HTR-8/SVneo (cell line): Measurements from ENCODE around the gene CANT1.
A peak's percentile ranks its signal among the peaks of the same experiment; 100 is the strongest.

Experiments
- DNase-seq: peaks from one replicate; pipeline ENCODE4 v3.0.0; 2011; ENCODE audit warnings: low spot score, mixed read lengths; ENCODE audit not compliant: insufficient read length
- FAIRE-seq: peaks from 2 replicates; lab custom pipeline; 2011; peaks lifted over from hg19 to GRCh38; lab: Jason Lieb, UNC

CANT1 gene

DNA sequence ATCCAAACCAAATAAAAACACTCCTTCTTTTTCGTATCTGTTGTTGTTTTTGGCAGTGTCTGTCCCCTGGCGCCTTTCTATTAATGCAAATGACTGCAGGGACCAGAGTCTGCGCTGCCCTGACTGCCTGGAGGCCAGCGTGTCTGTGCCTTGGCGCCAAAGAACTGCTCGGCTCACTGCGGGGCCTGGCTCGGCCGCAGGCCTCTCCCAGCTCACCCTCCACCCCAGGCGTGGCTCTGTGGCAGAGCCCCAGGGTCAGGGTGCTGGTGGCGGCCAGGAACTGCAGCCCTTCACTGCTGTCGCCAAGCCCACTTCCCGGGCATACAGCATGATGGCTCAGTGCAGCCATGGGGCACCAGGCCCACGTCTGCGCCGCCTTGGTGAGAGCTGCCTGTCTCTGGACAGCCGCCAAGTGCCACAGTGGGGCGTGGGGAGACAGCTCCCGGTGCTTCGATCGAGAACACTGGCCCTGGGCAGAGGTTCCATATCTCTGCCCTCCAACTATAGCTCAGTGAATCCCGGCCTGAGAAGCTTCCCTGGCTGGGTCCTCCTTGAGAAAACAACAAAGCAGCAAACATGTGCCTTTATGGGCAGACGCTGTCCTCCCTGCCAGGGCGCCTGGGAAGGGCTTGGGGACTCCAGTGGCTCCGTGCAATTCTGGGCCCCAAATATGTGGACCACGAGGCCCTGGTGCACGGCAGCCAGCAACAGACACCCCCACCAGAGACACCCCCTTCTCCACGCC is 11.1 kb downstream of the CANT1 start:
- no peak for DNase-seq
- FAIRE-seq, result no peak

DNA sequence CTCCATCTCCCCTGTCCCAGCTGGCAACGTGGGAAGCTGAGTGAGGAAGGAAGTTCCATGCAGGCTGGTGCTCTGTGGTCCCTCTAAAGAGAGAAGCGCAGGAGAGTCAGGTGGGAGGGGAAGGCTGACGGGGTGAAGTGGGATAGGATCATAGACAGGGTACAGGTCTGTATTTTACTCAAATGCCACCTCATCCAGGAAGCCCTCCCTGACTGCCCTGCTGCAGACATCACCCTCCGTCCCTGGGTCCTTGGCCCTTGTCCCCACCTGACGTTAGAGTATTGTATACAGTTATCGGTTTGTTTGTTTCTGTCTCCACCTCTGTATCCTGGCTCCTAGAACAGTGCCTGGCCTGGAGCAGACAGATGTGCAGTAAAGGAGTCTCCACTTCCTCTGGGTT is 11.7 kb downstream of the CANT1 start:
- no peak for FAIRE-seq
- DNase-seq, result no peak

DNA sequence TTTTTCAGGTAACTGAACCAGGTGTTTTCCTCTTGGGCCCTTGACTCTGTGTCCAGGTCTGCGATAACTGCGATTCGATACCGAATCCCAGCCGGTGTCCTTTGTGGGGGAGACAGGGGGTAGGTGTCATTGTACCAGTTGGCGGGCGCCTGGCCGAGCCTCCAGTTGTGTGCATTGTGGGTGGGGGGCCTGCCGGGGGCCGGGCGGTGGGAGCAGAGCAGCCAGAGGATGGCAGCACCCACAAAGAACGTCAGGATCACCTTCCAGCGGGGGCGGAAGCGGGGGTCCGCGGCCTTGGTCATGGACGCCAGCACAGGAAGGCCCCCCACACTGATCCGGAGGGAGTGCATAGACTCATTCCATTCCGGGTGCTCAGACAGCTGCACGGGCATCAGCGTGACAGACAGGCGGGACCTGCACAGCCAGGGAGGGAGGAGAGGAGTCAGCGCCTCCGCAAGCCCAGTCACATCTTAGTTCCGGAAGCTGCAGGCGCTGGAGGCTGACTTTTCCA is 12.3 kb downstream of the CANT1 start:
- FAIRE-seq (no peak), DNase-seq (no peak)

DNA sequence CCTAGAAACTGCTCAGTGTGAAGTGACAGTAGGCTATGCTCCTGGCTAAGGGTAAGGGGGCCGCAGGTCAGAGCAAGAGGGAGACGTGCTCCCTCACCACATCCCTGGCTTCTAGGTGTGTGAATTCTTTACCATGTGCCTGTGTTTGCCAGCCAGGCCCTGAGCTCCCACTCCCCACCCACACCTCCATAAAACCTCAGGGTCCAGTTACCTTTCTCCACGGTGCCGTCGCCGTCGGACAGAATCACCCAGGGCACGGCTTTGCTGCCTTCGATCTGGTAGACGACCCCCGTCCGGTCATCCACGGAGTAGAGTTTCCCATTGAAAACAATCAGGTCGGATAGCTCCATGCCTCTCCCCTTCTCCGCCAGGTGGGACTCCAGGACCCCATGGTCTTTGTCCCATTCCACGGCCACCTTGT is 12.8 kb downstream of the CANT1 start:
- DNase-seq (no peak), FAIRE-seq (no peak)

DNA sequence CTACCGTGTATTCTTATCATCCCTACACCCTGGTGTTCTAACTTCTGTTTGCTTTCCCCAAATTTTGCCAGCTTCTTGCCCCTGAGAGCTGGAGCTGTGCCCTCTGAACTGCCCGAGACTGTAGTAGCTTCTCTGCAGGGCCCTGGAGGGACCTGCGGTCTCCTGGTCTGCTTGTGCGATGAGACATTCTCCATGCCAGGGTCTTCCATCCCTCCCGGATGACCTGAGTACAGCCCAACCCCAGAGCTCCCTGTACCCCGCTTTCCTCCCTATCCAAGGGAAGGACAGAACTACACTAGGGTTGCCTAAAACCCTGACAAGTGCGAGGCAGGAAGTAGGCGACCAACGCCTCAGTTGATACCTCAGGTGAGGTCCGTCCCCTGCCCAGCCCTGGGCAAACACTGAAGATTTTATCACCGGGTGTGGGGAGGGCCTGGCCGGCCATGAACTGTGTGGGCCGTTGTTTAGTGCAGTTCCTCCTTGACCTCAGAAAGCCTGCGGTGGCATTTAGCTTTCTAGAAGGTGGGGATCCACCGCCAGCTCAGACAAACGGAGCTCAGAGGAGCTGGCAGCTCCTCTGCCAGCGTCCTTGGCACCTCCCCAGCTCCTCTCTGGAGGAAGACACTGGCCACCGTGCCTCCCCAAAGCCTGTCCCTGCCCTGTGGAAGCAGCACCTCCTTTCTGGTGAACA is 13.7 kb downstream of the CANT1 start:
- FAIRE-seq (no peak), DNase-seq (no peak)

DNA sequence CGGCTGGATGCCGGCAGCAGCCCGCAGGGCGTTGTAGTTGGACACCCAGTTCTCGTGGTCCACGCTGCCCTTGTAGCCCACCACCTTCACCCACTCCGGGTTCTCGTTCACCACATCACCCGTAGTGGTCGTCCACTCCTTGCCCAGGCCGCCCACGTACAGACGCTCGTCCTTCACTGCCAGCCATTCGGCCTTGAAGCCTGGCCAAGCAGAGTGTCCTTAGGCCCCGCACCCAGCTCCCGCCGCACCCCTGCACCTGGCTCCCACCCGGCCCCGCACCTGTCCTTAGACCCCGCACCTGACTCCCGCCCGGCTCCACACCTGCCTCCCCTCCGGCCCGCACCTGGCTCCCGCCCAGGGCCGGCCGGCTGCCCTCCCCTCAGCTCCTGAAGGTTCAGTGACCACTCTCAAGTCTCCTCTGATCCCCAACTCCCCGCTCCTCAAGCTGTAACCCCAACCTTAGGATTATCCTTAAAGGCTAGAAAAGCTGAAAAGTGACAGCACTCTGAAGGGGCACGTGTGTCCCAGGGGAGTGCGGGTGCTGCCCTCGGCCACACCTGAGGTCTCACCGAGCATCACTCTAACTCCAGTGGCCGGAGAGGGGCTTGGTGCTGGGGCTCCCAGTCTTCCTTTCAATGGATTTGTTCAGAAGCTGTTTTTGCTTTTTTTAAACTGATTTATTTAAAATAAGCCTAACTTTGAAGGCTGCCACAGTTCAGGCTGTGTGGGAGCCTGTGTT is 14.4 kb downstream of the CANT1 start:
- FAIRE-seq (no peak), DNase-seq (no peak)

DNA sequence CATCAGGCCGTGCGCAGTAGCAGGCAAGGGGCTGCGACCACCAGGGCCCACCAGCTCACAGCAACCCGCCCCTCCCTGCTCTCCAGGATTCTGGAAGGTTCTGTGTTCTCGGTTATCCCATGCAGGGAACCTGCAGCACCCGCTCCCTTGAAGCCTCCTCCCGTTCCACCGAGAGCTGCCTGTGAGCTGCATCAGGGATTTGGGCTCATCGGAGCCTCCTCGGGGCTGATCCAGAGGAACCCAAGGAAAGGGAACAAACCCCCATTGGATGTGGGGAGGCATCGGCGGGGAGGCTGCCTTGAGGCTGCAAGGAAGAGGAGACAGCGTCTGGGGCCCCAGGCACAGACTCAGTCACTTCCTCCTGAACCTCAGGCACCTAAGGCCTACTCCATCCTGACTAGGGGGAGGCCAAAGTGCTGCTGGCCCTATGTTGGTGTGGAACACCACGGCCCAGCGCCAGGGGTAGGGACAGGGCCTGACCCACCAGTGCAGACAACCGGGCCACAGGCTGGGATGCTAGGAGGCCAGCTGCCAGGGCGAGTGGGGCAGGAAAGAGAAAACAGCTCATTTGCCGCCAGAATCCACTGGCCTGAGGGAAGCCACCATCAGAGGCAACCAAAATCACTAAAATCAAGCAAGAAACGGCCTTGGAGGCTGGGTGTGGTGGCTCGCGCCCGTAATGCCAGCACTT is 15.4 kb downstream of the CANT1 start:
- DNase-seq, result no peak
- FAIRE-seq, result no peak

DNA sequence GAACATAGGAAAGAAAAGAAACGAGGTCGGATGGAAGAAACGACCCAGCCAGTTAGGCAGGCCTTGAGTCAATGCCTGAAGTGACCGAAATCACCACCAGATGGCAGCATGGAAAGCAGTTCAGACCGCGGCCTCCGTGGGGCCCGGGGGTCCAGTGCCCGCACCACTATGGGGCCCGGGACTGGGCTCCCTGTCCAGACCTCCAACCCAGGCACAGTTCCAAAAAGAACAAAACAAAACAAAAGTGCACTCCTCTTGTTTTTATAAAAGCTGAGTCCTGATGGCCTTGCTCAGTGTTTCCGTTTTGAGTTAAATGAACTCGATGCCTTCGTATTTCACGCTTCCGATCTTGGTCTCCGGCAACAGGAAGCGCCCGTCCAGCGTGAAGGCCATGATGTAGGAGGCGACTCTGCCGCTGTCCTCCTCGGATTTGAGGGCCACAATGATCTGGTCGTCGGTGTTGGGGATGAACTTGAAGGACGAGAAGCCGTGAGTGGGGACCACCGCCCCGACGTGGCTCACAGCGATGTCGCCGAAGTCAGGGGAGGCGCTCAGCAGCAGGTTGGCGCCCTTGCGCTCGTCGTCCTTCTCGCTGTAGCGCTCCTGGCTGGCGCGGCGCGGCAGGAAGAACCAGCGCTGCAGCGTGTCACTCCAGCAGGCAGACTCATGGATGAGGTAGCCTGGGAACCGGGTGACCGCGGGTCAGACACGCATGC is 16.2 kb downstream of the CANT1 start:
- no peak for FAIRE-seq
- DNase-seq, result peak; percentile 54

DNA sequence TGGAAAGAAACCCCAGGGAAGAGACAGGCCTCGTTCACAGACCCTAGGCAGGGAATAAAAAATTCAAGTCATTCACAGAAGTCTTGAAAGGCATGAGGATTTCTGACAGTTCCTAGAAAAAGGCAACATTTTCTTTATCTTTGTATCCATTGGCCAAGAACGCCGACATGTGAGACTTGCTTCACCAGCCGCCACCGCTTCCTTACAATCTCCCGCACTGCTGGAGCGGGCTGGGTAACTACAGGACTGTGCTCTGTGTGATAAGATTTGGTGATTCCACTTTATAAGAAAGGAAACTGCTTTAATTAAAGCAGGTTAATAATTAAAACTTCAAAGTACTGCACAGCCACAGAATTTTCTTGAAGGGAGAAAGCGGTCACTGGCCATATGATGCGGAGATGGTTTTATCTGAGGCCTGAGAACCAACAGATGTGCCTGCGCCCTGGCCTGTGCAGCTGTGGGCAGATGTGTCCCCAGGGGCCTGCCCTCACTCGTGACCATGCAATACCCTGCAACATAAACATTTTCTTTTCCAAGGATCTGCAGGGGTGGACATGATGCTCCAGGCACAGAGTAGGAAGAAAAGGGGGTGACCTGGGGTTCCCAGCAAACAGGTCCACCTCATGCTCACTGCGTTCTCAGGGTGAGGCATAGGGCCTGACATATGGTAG is 16.9 kb downstream of the CANT1 start:
- no peak for FAIRE-seq

DNA sequence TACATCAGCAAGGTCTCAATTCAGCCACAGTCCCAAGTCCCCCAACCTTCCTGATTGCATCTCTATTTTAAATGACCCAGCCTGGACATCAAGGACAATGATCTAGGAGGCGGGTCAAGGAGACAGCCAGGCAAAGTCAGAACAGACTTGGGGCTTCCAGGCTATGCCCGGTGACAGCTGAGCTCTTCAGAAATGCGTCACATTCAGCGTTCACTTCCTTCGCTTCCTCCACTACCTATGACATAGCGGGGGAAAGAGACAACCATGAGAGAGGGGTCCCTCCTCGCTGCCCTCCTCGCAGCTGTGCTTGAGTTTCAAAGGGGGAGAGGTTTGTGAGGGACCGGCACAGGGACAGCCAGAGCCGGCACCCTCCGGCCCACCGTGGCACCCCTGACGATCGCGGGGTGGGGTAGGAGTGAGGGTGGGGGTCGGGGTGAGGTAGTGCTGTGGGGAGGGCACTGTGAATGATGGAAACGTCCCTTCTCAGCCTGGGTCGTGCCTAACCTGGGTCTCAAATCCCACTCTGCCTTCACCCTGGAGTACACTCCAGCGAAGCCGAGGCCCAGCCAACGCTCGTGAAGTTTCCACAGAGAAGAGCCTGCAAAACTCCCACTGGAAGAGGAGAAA is 17.5 kb downstream of the CANT1 start:
- FAIRE-seq, result no peak

More for the DNA sequence above, 16.9 kb downstream of the CANT1 start:
- no peak for DNase-seq

DNA sequence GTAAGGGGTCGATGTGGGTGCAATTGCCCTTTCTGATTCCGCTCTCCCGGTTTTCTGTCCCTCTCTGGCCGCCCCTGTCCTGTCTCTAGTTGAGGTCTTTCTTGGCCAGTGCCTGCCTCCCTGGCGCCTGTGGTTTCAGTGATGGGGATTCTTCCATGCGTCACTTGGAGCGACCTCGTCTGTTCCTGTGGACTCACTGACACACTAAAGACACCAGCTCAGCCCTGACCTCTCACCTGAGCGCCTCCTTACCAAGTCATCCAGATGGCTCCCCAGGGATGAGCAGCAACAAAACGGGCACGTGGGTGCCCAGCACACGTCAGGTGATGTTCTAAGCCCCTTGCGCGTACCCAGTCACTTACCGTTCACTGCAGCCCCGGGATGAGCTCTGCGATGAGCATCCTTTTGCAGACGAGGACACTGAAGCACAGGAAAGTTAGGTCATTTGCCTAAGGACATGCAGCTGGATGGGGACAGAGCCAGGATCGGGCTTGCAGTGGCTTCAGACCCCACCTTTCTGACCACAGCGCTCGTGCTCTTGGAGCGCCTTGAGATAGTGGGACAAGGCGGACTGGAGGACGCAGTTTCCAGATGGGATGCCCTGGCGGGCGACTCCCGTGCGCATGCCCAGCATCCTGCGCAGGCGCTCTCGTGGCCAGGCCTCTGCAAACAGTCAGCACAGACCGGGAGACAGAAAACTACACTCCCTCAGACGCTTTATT is 18.4 kb downstream of the CANT1 start:
- DNase-seq (no peak), FAIRE-seq (no peak)

More for the DNA sequence above, 17.5 kb downstream of the CANT1 start:
- no peak for DNase-seq

DNA sequence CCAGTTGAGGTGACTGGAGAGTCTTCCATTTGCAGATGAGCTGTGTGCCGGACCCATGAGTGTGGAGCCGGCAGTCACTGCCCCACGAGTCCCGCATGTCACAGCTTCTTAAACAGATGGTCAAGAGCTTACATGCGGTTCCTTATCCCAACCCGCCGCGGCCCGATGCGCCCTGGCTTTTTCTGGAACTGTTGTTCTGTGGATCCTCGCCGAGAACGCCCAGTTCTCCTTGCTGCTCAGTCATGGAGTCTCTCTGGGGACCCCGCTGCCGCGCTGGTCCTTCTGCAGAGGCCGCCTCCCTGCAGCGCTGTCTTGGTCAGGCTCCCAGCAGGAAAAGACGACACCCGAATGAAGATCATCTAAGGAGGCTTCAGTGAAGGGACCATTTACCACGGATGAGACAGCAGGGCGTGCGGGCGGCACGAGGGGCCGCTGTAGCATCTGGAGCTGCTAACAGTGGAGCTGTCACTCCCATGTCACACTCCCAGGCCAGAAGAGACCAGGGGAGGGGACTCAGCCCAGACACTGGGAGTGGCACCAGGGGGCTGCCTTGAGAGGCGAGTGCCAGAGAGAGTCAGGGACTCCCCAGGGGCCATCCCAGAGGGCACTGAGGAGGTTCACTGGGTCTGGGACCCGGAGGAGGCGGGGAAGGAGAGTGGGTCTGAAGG is 19.1 kb downstream of the CANT1 start:
- no peak for FAIRE-seq
- DNase-seq, result no peak

DNA sequence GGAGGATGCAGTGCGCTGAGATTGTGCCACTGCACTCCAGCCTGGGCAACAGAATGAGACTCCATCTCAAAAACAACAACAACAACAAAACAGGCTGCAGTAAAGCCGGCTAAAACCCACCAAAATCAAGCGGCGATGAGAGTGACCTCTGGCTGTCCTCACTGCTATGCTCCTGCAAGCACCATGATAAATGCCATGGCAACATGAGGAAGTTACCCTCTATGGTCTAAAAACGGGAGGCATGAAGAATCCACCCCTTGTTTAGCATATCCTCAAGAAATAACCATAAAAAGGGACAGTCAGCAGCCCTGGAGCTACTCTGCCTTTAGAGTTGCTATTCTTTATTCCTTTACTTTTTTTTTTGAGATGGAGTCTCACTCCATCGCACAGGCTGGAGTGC is 21.4 kb downstream of the CANT1 start:
- FAIRE-seq (no peak), DNase-seq (no peak)

DNA sequence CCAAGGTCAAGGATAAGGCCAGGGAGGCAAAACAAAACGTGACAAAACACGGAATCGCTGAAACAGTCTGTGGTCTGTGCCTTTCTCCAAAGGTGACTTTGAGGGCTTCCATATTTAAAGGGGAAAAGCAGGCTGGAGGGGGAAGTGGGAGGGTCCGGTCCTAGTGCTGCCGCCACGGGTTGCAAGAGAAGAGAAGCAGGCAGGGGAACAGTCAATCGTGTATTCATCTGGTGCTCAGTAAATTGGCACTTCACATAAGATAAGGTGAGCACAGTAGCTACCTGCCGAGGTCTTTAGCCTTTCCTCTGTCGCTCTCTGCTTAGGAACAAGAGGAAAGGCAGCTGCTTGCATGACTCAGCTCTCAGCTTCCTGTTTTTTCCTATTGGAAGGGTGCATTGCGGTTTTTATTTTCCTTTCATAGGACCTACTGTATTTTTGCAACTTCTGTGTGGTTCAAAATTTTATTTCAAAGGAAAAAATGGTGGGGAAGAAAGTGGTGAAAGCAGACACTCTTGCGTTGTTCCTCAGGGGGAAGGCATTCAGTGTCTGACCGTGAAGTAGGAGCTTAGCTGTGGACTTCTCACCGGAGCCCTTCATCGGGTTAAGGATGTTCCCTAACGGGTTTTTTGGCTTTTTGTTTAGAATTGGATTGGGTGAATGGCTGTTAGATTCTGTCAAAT is 22.8 kb downstream of the CANT1 start:
- DNase-seq (no peak), FAIRE-seq (no peak)

DNA sequence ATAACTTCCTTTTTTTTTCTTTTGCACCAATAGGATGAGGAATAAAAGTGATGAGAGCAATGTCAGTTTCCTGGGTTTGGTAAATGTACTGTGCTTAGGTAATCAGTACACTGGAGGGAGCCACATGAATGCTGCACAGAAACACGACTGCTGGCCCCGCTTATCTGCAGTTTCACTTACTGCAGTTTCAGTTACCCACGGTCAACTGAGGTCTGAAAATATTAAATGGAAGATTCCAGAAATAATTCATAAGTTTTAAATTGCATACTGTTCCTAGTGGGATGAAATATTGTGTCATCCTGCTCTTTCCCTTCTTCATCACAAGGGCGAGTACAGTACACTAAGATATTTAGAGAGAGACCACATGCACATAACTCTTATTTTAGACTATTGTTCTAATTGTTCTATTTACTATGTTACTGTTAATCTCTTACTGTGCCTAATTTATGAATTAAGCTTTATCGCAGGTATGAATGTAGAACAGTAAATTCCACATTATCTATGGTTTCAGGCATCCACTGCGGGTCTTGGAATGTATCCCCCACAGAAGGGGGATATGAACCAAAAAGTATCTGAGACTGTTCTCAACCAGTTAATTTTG is 23.4 kb downstream of the CANT1 start:
- DNase-seq, result no peak
- FAIRE-seq, result no peak

DNA sequence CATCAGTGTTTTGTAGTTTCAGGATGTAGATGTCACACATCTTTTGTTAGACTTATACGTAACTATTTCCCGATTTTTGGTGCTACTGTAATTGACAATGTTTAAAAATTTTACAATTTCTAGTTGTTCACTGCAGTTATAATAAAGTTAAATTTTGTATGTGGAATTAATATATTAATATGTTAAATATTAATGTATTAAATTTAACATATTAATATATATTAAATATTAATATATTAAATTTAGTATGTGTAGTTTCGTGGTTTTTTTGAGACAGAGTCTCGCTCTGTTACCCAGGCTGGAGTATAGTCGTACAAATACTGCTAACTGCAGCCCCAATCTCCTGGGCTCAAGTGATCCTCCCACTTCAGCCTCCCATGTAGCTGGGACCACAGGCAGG is 24.2 kb downstream of the CANT1 start:
- DNase-seq (no peak), FAIRE-seq (no peak)
